HPDE6-E6E7 (cell line): ENCODE results near the gene ARMC2.
"Not testable (repeated sequence)": the region's sequence is repeated elsewhere in the genome, so short reads cannot be mapped to it uniquely, and the experiment has no call there.

Experiments
- DNase-seq: peaks from one replicate; pipeline ENCODE4 v3.0.0; 2011; ENCODE audit warnings: missing footprints; ENCODE audit errors: extremely low spot score

Gene ARMC2

DNA sequence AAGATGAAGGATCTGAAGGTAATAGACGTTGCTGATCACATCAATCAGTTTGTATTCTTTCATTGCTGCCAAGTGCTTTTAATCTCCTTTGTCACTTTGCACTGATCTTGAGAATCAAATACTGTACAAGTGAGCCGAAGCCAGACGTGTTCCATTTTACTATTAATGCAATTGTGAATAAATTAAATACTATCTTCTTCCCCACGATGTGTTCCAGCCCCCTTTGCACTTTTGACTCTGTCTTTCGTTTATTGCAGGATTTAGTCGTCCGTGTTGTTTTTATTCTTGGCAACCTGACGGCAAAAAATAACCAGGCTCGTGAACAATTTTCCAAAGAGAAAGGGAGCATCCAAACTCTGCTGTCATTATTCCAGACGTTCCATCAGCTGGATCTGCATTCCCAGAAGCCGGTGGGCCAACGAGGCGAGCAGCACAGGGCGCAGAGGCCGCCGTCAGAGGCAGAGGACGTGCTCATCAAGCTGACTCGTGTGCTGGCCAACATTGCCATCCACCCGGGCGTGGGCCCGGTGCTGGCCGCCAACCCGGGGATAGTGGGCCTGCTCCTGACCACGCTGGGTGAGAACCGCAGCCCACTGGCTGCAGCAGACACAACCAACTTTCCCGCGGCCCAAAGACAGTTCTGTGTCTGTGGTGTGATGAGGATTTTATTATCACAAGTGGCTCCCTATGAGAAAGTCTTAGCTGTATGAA is 104.7 kb downstream of the ARMC2 start:
- DNase-seq = no peak

- no peak for DNase-seq
These were observed 105.5 kb downstream of the ARMC2 start for GRCh38 chr6:108953681-108954080.

DNA sequence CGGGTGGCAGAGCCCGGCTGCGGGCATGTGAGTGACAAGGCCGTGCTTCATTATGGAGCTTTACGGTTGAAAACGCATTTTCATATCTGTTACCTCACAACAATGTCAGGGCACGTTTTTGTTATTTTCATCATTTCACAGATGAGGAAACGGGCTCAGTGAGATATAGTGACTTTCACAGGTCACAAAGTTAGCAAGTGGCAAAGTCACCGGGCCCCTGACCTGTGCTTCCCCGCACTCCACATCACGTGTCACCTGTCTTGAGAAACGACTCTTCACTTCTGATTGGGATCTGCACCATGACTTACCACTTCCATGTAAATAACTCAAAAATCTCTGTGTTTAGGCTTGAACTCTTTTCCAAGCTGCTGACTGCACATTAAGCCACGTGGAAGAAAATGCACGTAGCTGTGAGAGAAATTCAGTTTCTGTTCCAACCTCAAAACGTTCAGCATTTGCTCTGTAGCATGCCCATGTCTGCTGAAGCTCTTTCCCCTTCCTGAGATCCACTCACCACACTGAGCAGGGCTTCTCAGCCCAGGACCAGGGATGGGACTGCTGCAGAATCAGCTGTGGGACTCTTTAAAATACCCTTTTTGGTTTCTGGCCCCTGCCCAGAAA is 107.2 kb downstream of the ARMC2 start:
- no peak for DNase-seq

DNA sequence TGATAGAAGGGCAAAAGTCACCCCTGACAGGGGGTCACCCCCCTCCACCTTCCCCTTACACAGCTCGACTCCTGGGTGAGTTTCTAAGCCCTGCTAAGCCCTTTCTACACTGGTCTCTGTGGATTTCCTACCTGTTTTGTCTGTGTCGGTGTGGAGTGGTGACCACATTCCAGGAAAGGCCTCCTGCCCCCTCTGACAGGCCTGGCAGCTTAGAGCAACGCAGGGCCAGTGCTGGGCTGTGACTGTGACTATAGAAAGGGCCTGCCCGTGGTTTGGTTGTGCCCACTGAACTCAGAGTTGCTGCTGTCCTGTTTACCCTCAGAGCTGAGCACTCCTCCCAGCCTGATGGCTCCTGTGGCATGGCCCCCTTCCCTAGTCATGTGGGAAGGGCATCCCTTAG is 109.0 kb downstream of the ARMC2 start:
- no peak for DNase-seq

DNA sequence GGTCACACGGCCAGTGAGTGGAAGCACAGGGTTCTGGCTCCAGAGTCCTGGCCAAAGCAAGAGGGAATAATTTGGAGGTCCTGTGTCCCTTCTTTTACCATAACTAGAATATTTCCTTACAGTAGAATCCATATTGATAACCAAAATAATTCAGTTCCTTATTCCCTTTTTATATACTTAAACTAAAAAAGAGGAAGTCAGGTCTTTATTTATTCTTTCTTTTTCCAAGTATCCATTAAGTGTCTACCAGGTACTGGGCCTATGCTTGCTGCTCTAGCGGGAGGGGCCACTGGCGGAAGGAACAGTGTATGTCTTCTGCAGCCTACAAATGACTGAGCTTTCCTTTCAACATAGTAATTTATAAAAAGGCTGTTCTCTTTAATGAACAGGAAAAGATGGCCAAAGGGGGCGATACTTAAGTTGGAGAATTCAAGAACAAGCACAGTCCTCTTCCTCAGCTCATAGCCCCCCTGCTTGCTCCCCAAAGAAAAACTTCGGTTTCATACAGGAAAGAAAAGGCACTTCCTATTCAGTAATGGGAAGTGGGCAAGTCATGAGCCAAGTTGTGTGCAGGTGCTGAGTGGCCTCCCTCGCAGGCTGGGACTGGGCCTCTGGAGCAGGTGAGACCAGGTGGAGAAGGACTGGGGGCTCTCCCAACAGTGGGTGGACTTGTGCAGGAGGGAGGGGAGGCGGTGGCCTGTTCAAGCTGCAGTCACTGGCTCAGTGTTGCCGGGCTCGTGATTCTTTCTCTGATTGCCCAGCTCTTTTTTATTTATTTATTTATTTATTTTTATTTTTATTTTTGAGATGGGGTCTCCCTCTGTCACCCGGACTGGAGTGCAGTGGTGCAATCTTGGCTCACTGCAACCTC is 110.9 kb downstream of the ARMC2 start:
- no peak for DNase-seq

DNA sequence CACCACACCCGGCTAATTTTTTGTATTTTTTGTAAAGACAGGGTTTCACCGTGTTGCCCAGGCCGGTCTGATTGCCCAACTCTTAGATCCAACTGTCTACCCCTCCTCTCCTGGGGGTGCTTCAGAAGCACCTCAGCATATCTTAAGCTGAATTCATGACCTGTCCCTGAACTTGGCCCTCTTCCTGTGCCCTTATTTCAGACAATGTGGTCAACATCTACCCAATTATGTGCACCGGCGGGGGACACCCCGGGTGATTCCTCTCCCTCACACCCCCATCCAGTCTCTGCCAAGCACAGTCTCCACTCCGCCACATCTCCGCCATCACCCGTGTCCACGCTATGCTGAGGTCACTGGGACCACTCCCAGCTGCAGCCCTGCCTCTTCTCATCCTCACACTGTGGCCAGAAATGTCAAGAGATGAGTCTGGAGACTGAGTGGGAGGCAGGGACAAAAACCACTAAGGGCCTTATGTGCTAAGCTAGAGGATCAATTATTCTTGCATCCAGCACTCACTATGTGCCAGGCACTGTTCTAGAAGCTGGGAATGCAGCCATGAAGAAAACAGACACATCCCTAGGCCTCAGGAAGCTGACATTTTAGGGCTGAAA is 111.9 kb downstream of the ARMC2 start:
- DNase-seq = no peak

- no peak for DNase-seq
These were observed 112.4 kb downstream of the ARMC2 start for GRCh38 chr6:108960601-108961000.

- DNase-seq = no peak
These were observed 112.9 kb downstream of the ARMC2 start for GRCh38 chr6:108961077-108961476.

DNA sequence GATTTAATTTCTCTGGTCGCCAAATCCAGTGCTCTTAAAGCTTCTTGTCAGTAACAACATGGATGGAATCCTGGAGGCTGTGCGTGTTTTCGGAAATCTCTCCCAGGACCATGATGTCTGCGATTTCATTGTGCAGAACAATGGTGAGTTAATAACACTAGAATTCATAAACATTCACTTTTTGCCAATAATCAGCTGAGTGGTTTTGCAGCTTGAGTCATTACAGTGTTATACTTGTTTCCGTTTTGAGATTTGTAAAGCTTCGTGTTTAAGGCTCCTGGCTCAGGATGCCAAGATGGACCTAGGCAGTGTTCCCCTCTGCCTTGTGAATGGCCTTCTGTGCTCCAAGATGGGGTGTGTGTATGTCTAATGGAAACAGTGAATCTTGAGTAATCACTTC is 113.8 kb downstream of the ARMC2 start:
- DNase-seq = no peak

- DNase-seq = no peak
These were observed 118.0 kb downstream of the ARMC2 start for GRCh38 chr6:108966251-108966650.

DNA sequence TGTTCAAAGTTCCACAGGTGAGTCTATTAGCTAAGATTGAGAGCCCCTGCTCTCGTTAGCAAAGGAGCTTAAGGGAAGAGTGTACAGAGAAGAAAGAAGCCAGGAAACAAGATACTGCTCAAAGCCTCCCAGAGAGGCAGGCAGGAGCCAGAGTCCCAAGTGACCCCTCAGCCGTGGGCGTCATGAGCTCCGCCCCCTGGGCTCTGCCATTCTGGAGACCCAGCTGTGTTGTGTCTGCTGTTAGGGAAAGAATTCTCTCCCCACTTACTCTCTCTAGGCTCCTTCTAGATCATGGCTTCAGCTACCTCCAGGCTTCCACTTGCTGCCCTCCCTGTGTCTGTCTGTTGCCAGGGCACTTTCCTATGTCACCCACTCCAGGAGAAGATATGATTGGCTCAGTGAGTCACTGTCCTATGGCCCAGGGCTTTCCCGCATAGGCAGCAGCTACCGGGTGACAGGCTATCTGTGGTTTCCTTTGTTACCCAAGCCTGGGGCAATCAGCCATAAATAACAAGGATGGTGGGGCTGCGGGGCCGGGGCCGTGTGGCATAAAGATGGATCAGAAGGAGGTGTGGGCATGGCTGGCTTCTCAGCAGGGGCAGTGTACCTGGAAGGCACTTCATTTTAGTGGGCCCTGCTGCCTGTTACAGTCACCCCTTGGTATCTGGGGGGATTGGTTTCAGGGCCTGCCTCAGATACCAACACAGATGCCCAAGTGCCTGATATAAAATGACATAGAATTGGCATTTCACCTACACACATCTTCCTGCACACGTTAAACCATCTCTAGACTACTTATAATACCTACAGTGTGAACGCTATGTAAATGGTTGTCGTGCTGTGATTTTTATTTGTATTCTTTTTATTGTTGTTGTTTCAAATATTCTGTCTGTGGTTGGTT is 118.9 kb downstream of the ARMC2 start:
- DNase-seq = peak; percentile 16

DNA sequence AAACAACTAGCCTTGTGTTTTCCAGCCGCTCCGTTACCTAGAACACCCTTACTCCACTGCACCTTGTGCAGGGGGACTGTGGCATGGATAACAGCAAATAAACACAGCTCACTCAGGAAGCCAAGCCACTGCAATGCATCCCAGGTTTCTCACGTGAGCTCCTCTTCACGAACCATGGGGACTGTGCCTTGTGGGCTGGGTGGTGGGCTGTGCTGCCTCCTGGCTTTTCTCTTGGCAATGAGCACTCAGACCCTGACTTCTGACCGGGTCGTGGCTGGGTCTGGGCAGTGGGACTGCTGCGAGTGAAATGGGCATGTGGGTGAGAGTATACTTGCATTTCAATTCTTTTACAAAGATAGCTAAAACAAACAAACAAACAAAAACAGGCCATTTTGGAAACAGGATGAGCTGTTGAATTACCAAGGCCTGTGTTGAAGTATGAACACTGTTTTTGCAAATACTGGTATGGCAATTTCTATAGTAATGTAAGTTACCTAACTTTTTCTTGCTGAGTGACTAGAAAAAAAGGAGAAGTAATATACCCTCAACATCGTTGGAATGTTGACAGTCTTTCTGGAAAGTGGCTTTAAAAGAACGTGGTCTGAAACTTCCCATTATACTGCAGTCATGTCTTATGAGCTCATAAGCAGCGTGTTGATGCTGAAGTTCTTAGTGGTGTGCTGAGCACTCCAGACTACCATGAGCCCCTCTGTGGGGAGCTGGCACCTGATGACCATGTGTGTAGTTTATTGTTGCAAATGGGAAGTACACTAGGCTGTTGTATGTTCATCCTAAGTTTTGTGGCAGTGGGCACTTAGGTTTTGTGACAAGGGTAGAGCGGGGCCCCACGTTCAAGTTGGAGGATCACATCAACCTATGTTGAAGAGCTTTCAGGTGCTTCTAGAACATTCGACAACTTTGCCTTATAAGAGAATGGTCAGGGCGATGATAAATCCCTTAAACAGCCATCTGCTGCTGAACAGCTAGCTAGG is 120.4 kb downstream of the ARMC2 start:
- DNase-seq = no peak

DNA sequence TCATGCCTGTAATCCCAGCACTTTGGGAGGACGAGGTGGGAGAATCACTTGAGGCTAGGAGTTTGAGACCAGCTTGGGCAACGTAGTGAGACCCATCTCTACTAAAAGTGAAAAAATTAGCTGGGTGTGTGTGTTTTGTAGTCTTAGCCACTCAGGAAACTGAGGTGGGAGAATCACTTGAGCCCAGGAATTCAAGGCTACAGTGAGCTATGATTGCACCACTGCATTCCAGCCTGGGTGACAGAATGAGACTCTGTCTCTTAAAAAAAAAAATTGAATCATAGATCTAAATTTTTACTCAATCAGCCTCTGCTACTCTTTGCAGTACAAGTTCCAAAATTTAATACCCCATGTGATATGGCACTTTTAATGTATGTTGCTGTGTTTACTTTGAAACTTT is 121.6 kb downstream of the ARMC2 start:
- DNase-seq = no peak

- DNase-seq = no peak
These were observed 126.0 kb downstream of the ARMC2 start for GRCh38 chr6:108974201-108974600.

- DNase-seq = not testable (repeated sequence)
These were observed 130.4 kb downstream of the ARMC2 start for GRCh38 chr6:108978638-108979037.

GRCh38 chr6:108982154-108983113 is 134.2 kb downstream of the ARMC2 start:
- DNase-seq = no peak

- DNase-seq = no peak
These were observed 134.9 kb downstream of the ARMC2 start for GRCh38 chr6:108983151-108983550.

DNA sequence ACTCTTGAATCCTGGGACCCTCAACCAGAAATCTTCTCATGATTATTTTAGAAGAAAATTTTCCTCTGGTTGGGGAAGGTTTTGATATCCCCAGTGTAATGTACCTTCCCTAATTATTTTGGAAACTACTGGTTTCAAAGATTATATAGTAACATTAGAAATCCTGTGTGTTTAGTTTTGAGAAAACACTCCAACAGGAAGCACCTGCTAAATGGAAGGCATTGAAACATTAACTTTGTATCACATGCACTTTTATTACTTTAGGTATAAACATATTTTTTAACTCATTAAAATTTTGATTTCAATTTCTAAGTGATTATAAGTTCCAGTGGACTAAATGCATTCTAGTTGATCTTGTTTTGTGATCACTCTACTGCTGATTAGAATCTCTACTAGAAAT is 137.1 kb downstream of the ARMC2 start:
- DNase-seq = no peak

DNA sequence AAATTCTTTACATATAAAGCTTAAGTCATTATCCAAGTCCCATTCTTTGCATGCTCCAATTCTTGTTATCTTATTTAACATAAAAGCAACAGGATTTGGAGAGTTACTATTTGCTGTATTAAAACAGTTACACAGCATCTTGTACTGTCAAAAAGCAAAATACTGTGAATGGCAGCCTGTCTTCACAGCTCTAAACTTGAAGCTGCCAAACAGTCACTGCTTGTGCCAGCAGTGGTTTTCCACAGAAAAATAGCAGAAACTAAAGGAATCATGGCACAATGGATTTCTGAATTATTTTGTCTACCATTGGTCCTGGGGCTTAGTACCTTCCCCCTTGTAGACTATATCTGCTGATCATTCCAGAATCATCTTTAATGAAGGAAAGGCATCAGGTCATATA is 138.9 kb downstream of the ARMC2 start:
- DNase-seq = no peak
